H1 (cell line): ENCODE results near the gene ARID4A. TPM values are rescaled to one million over a fixed set of nuclear protein-coding genes. Genes with fewer than 3 reads are reported as not detected.

Experiments
- CEBPB ChIP-seq: IDR thresholded peaks from 2 replicates; pipeline ENCODE4 v1.6.1; 2012; ENCODE audit warnings: low read depth, low read length
- CHD1 ChIP-seq: IDR thresholded peaks from 2 replicates; pipeline ENCODE4 v1.6.1; 2012; ENCODE audit warnings: low read depth, low read length, improper control_type of control experiment
- KDM4A ChIP-seq: IDR thresholded peaks from one replicate; pipeline ENCODE4 v1.7.1; 2012; ENCODE audit warnings: low read depth, mild to moderate bottlenecking, moderate library complexity, low read length, inconsistent platforms; ENCODE audit not compliant: severe bottlenecking
- NANOG ChIP-seq: IDR thresholded peaks from 2 replicates; pipeline ENCODE4 v1.6.1; 2011; ENCODE audit warnings: low read length, low read depth, mild to moderate bottlenecking, inconsistent platforms; ENCODE audit not compliant: insufficient read depth, poor library complexity, severe bottlenecking
- RBBP5 ChIP-seq: IDR thresholded peaks from 2 replicates; pipeline ENCODE4 v1.7.1; 2012; ENCODE audit warnings: low read depth, mild to moderate bottlenecking, inconsistent platforms, low read length, moderate library complexity, borderline replicate concordance
- SAP30 ChIP-seq: fragments of 300-600 bp; sonication (generic); IDR thresholded peaks from 2 replicates; pipeline ENCODE4 v1.7.1; 2012; ENCODE audit warnings: low read length, moderate library complexity, mild to moderate bottlenecking, inconsistent platforms; ENCODE audit not compliant: insufficient read depth, insufficient replicate concordance
- TAF1 ChIP-seq: IDR thresholded peaks from 2 replicates; pipeline ENCODE4 v1.6.1; 2011; ENCODE audit warnings: mild to moderate bottlenecking, low read depth, low read length
- TAF7 ChIP-seq: optimal IDR thresholded peaks from 2 replicates; pipeline ENCODE3; 2011; ENCODE audit warnings: low read depth, mild to moderate bottlenecking, inconsistent platforms, low read length, moderate library complexity, borderline replicate concordance
- TEAD4 ChIP-seq: IDR thresholded peaks from 2 replicates; pipeline ENCODE4 v1.6.1; 2012; ENCODE audit warnings: low read depth, low read length, inconsistent platforms, mixed read lengths
- polyA plus RNA-seq, 7 experiments: library from polyadenylated mRNA; depleted of rRNA in 3 of 7; stranded (reverse) in 5 of 7; unstranded in 2 of 7; fragments of >200 nt in 5 of 7; fragments of 200-250 nt in 2 of 7; gene quantifications; 1 replicate in 5 of 7; 2 replicates in 1 of 7; 4 replicates in 1 of 7; pipeline versions ENCODE4 v1.2.1 to v1.2.3, GENCODE V29; 2011 to 2013; ENCODE audit warnings: missing spikeins in 2 of 7, mixed read lengths in 2 of 7
- total RNA-seq: library from RNA; stranded (reverse); fragmentation: NEBNext Ultra II Directional; extraction: Animal tissue kit (Norgen Biotek cat#: 25700); gene quantifications from 2 replicates; pipeline ENCODE4 v1.2.1, GENCODE V29; 2021
- TF ChIP-seq, protein P1 (sequence below): fragments of 300-600 bp; sonication (generic); IDR thresholded peaks from 2 replicates; pipeline ENCODE4 v1.7.1; 2012; ENCODE audit warnings: low read length, moderate library complexity, mild to moderate bottlenecking, inconsistent platforms; ENCODE audit not compliant: insufficient replicate concordance

Gene ARID4A
- total and polyA plus RNA-seq, 2 of the 8 experiments (the other 6 are each of a cell fraction or from before 2014, with no cell fraction given), result 2.1 to 14.6 TPM

DNA sequence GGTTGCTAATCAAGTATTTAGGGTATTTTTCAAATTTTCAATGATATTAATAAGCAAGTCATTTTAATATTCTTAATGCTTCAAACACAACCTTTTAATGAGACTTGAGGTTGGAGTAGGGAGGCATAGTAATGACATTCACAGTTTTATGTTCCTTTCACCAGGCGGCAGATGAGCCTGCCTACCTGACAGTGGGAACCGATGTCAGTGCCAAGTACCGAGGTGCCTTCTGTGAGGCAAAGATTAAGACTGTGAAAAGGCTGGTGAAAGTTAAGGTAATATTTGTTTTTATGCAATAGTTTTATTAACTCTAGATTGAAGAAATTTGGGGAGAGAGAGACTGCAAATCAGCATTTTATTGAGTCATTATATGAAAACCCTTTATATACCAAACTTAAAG lies 3.1 kb downstream of the ARID4A start (continued):
- TF ChIP-seq, protein P1, sequence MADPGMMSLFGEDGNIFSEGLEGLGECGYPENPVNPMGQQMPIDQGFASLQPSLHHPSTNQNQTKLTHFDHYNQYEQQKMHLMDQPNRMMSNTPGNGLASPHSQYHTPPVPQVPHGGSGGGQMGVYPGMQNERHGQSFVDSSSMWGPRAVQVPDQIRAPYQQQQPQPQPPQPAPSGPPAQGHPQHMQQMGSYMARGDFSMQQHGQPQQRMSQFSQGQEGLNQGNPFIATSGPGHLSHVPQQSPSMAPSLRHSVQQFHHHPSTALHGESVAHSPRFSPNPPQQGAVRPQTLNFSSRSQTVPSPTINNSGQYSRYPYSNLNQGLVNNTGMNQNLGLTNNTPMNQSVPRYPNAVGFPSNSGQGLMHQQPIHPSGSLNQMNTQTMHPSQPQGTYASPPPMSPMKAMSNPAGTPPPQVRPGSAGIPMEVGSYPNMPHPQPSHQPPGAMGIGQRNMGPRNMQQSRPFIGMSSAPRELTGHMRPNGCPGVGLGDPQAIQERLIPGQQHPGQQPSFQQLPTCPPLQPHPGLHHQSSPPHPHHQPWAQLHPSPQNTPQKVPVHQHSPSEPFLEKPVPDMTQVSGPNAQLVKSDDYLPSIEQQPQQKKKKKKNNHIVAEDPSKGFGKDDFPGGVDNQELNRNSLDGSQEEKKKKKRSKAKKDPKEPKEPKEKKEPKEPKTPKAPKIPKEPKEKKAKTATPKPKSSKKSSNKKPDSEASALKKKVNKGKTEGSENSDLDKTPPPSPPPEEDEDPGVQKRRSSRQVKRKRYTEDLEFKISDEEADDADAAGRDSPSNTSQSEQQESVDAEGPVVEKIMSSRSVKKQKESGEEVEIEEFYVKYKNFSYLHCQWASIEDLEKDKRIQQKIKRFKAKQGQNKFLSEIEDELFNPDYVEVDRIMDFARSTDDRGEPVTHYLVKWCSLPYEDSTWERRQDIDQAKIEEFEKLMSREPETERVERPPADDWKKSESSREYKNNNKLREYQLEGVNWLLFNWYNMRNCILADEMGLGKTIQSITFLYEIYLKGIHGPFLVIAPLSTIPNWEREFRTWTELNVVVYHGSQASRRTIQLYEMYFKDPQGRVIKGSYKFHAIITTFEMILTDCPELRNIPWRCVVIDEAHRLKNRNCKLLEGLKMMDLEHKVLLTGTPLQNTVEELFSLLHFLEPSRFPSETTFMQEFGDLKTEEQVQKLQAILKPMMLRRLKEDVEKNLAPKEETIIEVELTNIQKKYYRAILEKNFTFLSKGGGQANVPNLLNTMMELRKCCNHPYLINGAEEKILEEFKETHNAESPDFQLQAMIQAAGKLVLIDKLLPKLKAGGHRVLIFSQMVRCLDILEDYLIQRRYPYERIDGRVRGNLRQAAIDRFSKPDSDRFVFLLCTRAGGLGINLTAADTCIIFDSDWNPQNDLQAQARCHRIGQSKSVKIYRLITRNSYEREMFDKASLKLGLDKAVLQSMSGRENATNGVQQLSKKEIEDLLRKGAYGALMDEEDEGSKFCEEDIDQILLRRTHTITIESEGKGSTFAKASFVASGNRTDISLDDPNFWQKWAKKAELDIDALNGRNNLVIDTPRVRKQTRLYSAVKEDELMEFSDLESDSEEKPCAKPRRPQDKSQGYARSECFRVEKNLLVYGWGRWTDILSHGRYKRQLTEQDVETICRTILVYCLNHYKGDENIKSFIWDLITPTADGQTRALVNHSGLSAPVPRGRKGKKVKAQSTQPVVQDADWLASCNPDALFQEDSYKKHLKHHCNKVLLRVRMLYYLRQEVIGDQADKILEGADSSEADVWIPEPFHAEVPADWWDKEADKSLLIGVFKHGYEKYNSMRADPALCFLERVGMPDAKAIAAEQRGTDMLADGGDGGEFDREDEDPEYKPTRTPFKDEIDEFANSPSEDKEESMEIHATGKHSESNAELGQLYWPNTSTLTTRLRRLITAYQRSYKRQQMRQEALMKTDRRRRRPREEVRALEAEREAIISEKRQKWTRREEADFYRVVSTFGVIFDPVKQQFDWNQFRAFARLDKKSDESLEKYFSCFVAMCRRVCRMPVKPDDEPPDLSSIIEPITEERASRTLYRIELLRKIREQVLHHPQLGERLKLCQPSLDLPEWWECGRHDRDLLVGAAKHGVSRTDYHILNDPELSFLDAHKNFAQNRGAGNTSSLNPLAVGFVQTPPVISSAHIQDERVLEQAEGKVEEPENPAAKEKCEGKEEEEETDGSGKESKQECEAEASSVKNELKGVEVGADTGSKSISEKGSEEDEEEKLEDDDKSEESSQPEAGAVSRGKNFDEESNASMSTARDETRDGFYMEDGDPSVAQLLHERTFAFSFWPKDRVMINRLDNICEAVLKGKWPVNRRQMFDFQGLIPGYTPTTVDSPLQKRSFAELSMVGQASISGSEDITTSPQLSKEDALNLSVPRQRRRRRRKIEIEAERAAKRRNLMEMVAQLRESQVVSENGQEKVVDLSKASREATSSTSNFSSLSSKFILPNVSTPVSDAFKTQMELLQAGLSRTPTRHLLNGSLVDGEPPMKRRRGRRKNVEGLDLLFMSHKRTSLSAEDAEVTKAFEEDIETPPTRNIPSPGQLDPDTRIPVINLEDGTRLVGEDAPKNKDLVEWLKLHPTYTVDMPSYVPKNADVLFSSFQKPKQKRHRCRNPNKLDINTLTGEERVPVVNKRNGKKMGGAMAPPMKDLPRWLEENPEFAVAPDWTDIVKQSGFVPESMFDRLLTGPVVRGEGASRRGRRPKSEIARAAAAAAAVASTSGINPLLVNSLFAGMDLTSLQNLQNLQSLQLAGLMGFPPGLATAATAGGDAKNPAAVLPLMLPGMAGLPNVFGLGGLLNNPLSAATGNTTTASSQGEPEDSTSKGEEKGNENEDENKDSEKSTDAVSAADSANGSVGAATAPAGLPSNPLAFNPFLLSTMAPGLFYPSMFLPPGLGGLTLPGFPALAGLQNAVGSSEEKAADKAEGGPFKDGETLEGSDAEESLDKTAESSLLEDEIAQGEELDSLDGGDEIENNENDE, result no peak
- no peak for TF ChIP-seq CHD1
- TF ChIP-seq RBBP5, result no peak
- TF ChIP-seq NANOG, result no peak
- no peak for TF ChIP-seq TAF7
- TF ChIP-seq TAF1, result no peak
- TF ChIP-seq KDM4A, result no peak
- no peak for TF ChIP-seq SAP30
- no peak for TF ChIP-seq CEBPB
- TF ChIP-seq TEAD4, result no peak
